HepG2 (cell line): ENCODE data around the gene SDK1. TPM values are rescaled to one million over a fixed set of nuclear protein-coding genes. Genes with fewer than 3 reads are reported as not detected.

Experiments used
- ATAC-seq: fragments of 200-7000 bp; cut with Tn5 transposase; 3 replicates; pipeline ENCODE4 v1.9.1; 2020; ENCODE audit warnings: mild to moderate bottlenecking, moderate library complexity
- BruUV-seq: library from RNA; stranded (reverse); fragments of 400-500 nt; replicated peaks from 2 replicates; lab custom pipeline; 2021; lab: Mats Ljungman, UMichigan
- CTCF ChIA-PET: fragments of 300-600 bp; formaldehyde crosslinking; extraction: SDS; loops from one replicate; lab custom pipeline; 2021; ENCODE audit warnings: low total read pairs, inconsistent platforms, low intra/inter-chr PET ratio; lab: Yijun Ruan, JAX
- POLR2A ChIA-PET: fragments of 350-600 bp; sonication (Branson Sonifier 250); formaldehyde crosslinking; loops from one replicate; lab custom pipeline; 2020; ENCODE audit warnings: antibody characterized with exemption, inconsistent platforms; lab: Yijun Ruan, JAX
- DNase-seq: peaks from one replicate; pipeline ENCODE4 v3.0.0-alpha.2; 2015; ENCODE audit warnings: low spot score
- FAIRE-seq: peaks from 3 replicates; lab custom pipeline; 2011; peaks lifted over from hg19 to GRCh38; lab: Jason Lieb, UNC
- H2AFZ ChIP-seq: one replicate; pipeline ENCODE4 v1.6.1; 2011; ENCODE audit warnings: low read length, inconsistent platforms
- H3K27ac ChIP-seq: fragments of 300-600 bp; 3 replicates; pipeline ENCODE4 v1.8.0; 2011; ENCODE audit warnings: mixed run types, mild to moderate bottlenecking, mixed read lengths, low read length, inconsistent platforms; ENCODE audit not compliant: insufficient read depth; ENCODE audit errors: extremely low read length
- H3K27me3 ChIP-seq, 2 experiments: fragments of 200-600 bp in 1 of 2; 2 replicates in 1 of 2; 3 replicates in 1 of 2; pipeline versions ENCODE4 v1.6.0 to v1.8.0; 2011; ENCODE audit warnings: low read length in 2 of 2, mild to moderate bottlenecking in 2 of 2, moderate library complexity in 2 of 2, inconsistent platforms in 1 of 2; ENCODE audit not compliant: insufficient read depth in 2 of 2, control insufficient read depth in 1 of 2
- H3K36me3 ChIP-seq, 2 experiments: fragments of 200-600 bp in 1 of 2; replicated peaks in 1 of 2; 2 replicates in 1 of 2; 3 replicates in 1 of 2; pipeline versions ENCODE4 v1.5.1 to v1.8.0; 2011; ENCODE audit warnings: low read length in 2 of 2, inconsistent platforms in 1 of 2; ENCODE audit not compliant: insufficient read depth in 2 of 2, control insufficient read depth in 1 of 2
- H3K4me1 ChIP-seq: 2 replicates; pipeline ENCODE4 v1.5.1; 2012; ENCODE audit warnings: low read length, inconsistent platforms; ENCODE audit not compliant: insufficient read depth
- H3K4me2 ChIP-seq: 2 replicates; pipeline ENCODE4 v1.6.0; 2011; ENCODE audit warnings: low read depth, low read length, inconsistent platforms
- H3K4me3 ChIP-seq, 3 experiments: fragments of 200-600 bp in 1 of 3; sonication (generic), shearing (Covaris generic) in 1 of 3; replicated peaks in 1 of 3; 2 replicates each; pipeline ENCODE4 v1.5.1; 2011 to 2016; ENCODE audit warnings: low read length in 3 of 3, inconsistent platforms in 2 of 3, low read depth in 2 of 3, mild to moderate bottlenecking in 2 of 3, control low read depth in 1 of 3, mixed read lengths in 1 of 3; ENCODE audit not compliant: insufficient read depth in 1 of 3
- H3K79me2 ChIP-seq: one replicate; pipeline ENCODE4 v1.6.1; 2011; ENCODE audit warnings: low read length, inconsistent platforms; ENCODE audit not compliant: insufficient read depth
- H3K9ac ChIP-seq: 2 replicates; pipeline ENCODE4 v1.6.0; 2011; ENCODE audit warnings: mild to moderate bottlenecking, low read depth, low read length, inconsistent platforms; ENCODE audit not compliant: insufficient read depth
- H3K9me3 ChIP-seq: 2 replicates; pipeline ENCODE4 v1.5.1; 2012; ENCODE audit warnings: mild to moderate bottlenecking, low read length
- H4K20me1 ChIP-seq: 2 replicates; pipeline ENCODE4 v1.6.0; 2011; ENCODE audit warnings: inconsistent platforms, mild to moderate bottlenecking, low read length, moderate library complexity; ENCODE audit not compliant: insufficient read depth
- NFRKB ChIP-seq: fragments of 450-650 bp; IDR thresholded peaks from 2 replicates; pipeline ENCODE4 v1.6.1; 2017
- POLR2G ChIP-seq: fragments of 200-400 bp; formaldehyde crosslinking; IDR thresholded peaks from 2 replicates; pipeline ENCODE4 v1.6.1; 2018; ENCODE audit warnings: mild to moderate bottlenecking, low read depth, low read length, moderate library complexity
- RNF2 ChIP-seq: fragments of 450-650 bp; conservative IDR thresholded peaks from 2 replicates; pipeline ENCODE4 v1.6.1; 2016; ENCODE audit warnings: low read depth
- SOX6 ChIP-seq, 2 experiments: fragments of 450-650 bp in 1 of 2; sonication (generic) in 1 of 2; formaldehyde crosslinking in 1 of 2; IDR thresholded peaks; 2 replicates each; pipeline versions ENCODE4 v1.4.0 to v1.6.1; 2017 to 2020; ENCODE audit warnings: antibody characterized with exemption in 1 of 2, mild to moderate bottlenecking in 1 of 2, missing genetic modification reagents in 1 of 2
- ZNF510 ChIP-seq: sonication (generic); formaldehyde crosslinking; IDR thresholded peaks from 2 replicates; pipeline ENCODE4 v1.4.0; 2020; ENCODE audit warnings: low read depth, mild to moderate bottlenecking, missing genetic modification reagents
- WGBS: methylation state at CpG from one replicate; pipeline ENCODE4 v1.1.6; 2017; ENCODE audit warnings: low lambda C conversion rate; 5-methylcytosine and 5-hydroxymethylcytosine counted together
- in situ Hi-C: cut with HindIII; loops from 2 replicates; pipeline ENCODE4 v1.10.0; 2017; ENCODE audit warnings: low pct_unique_long_range_greater_than_20kb; ENCODE audit not compliant: extremely low pct_ligation_motif_present
- intact Hi-C: fragments of 100-400 bp; cut with micrococcal nuclease; formaldehyde crosslinking; loops from one replicate; pipeline ENCODE4 v1.10.0; 2022; ENCODE audit not compliant: unreplicated experiment
- polyA plus RNA-seq, 8 experiments: library from polyadenylated mRNA; depleted of rRNA in 3 of 8; stranded (reverse) in 7 of 8; unstranded in 1 of 8; fragments of >200 nt; fragmentation: Illumina TruSeq in 4 of 8; extraction: Trizol in 4 of 8; gene quantifications; 2 replicates each; pipeline versions ENCODE4 v1.2.1 to v1.2.3, GENCODE V29; 2011 to 2016; ENCODE audit warnings: low read depth in 4 of 8, missing spikeins in 1 of 8, mixed read lengths in 1 of 8; ENCODE audit not compliant: insufficient read depth in 1 of 8
- total RNA-seq, 5 experiments: library from RNA; depleted of rRNA; stranded (reverse); fragments of >200 nt; fragmentation: Illumina TruSeq; extraction: Trizol; gene quantifications; 2 replicates each; pipeline ENCODE4 v1.2.3, GENCODE V29; 2016; ENCODE audit warnings: low read depth in 1 of 5
- TF ChIP-seq, protein P1 (sequence below): sonication (generic); formaldehyde crosslinking; IDR thresholded peaks from 2 replicates; pipeline ENCODE4 v1.4.0; 2020; ENCODE audit warnings: missing genetic modification reagents
- TF ChIP-seq, protein P2 (sequence below): sonication (generic); formaldehyde crosslinking; IDR thresholded peaks from 2 replicates; pipeline ENCODE4 v1.4.0; 2020; ENCODE audit warnings: missing genetic modification reagents, low read depth, mild to moderate bottlenecking, borderline replicate concordance
- TF ChIP-seq, protein P3 (sequence below): sonication (generic); formaldehyde crosslinking; IDR thresholded peaks from 2 replicates; pipeline ENCODE4 v1.8.0; 2022; ENCODE audit warnings: mild to moderate bottlenecking, missing genetic modification reagents, moderate library complexity

The SDK1 gene
- total and polyA plus RNA-seq, 2 of the 13 experiments (the other 11 are each of a cell fraction or from before 2014, with no cell fraction given), result 0.35 to 2.4 TPM

DNA sequence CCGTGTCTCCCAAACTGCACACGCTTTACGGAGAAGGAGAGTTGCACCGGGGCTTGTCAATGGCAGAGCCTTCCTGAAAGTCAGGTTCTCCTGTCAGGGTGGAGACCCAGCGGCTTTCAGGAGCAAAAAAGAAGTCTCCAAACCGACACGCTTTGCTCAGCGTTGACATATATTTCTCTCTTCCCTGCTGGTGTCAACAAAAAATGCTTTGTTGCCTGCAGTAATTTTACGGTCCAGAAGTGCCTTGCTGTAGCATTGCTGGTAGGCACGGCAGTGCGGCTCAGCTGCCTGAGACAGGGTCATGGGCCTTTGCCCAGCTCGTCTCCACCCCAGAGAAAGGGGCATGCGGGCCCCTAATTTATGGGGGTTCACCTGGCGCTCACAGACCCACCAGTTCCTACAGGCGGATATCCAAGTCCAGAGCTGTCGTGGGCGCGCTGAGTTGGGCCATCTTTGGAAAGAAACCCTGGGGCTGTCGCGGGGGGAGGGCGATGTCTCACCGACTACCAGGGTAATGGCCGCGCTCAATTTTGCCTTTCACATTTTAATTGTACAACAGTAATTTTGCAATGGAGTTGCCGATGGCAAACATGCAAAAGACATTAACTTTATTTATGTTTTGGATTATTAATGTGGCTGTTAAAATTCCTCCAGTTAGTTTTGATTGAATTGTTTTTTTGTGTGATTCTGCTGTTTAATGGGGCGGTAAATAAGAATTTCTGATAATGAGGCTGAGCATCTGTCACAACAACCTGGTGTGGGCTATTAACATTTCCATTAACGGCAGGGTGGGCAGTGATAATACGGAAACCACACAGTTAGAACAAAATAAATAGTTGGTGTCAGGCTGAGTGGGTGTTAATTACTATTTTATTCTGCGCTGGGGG lies 902.8 kb downstream of the SDK1 start (continued):
- TF ChIP-seq, protein P1, sequence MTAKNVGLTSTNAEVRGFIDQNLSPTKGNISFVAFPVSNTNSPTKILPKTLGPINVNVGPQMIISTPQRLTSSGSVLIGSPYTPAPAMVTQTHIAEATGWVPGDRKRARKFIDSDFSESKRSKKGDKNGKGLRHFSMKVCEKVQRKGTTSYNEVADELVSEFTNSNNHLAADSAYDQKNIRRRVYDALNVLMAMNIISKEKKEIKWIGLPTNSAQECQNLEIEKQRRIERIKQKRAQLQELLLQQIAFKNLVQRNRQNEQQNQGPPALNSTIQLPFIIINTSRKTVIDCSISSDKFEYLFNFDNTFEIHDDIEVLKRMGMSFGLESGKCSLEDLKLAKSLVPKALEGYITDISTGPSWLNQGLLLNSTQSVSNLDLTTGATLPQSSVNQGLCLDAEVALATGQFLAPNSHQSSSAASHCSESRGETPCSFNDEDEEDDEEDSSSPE (CRISPR knock-in tag), result no peak
- TF ChIP-seq, protein P2, sequence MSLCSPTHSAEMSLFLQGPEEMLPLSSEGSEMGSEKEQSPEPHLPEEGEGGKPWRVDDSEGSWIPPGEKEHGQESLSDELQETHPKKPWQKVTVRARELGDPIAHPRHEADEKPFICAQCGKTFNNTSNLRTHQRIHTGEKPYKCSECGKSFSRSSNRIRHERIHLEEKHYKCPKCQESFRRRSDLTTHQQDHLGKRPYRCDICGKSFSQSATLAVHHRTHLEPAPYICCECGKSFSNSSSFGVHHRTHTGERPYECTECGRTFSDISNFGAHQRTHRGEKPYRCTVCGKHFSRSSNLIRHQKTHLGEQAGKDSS (CRISPR knock-in tag), result no peak

DNA sequence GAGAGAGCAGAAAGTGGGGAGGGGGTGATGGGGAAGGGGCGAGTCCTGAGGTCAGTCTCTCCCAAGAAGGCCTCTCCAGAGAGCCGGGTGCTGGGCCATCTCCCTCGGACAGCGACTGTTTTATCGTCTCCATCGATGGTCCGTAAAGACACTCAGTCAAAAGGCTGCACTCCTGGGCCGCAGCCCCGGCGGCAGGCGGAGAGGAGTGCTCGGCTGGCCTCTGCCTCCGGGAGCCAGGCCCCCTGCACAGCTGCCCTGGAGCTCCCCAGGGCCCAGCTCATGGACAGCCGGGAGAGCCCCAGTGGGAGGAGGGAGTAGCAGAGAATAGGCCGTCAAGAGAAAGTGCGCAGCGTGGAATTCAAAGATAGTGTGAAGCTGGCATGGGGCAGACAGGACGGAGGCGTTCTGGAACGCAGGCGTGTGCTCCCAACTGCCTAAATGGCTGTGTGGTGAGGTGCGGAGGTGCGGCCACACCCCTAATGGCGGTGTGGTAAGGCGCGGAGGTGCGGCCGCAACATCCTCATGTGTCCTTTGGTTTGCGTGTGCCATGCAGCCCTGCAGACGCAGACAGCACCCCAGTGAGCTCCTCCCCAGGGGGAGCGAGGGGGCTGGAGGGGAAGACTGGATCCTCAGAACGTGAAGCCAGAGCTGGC lies 903.6 kb downstream of the SDK1 start:
- Histone ChIP-seq H3K9me3 (peaks cover 5% of the 10 kb centered on the region; the same call in 1 of the 2 replicates), H4K20me1 (no peaks in the 10 kb centered on the region), H2AFZ (no peak overlapping the region), H3K79me2 (no peaks in the 10 kb centered on the region), H3K36me3 (no peaks in the 10 kb centered on the region), H3K4me1 (peaks cover 8% of the 10 kb centered on the region), H3K4me3 (no peak overlapping the region), H3K27me3 (no peaks in the 10 kb centered on the region), H3K4me2 (no peak overlapping the region), H3K9ac (no peak overlapping the region), H3K27ac (no peak overlapping the region)
- POLR2A ChIA-PET, result no interaction called here
- 91% methylated on average over 28 of the region's 32 CpGs for WGBS
- DNase-seq (no peak), FAIRE-seq (no peak), ATAC-seq (no peak)
- no TSS peak for BruUV-seq
- in situ Hi-C loops, result no loop called here
- no peak for TF ChIP-seq POLR2G
- TF ChIP-seq ZNF510 (CRISPR knock-in tag), result no peak
- no peak for TF ChIP-seq SOX6 (IDR thresholded peaks at IDR 0.05)
- no peak for TF ChIP-seq SOX6 (CRISPR knock-in tag; IDR thresholded peaks at IDR 0.05)
- TF ChIP-seq RNF2, result no peak
- TF ChIP-seq, protein P3, sequence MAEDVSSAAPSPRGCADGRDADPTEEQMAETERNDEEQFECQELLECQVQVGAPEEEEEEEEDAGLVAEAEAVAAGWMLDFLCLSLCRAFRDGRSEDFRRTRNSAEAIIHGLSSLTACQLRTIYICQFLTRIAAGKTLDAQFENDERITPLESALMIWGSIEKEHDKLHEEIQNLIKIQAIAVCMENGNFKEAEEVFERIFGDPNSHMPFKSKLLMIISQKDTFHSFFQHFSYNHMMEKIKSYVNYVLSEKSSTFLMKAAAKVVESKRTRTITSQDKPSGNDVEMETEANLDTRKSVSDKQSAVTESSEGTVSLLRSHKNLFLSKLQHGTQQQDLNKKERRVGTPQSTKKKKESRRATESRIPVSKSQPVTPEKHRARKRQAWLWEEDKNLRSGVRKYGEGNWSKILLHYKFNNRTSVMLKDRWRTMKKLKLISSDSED (CRISPR knock-in tag), result no peak
- TF ChIP-seq NFRKB, result no peak
- CTCF ChIA-PET, result no interaction called here
- intact Hi-C loops, result no loop called here
